ENCODE data around the gene STXBP5. TPM values are rescaled to one million over a fixed set of nuclear protein-coding genes. Genes with fewer than 3 reads are reported as not detected.
A peak's percentile ranks its signal among the peaks of the same experiment; 100 is the strongest.

STXBP5 gene
- total RNA-seq, 1 experiment from 2014 or later: 17.9 TPM

- no peaks in the 10 kb centered on the region for H3K9me3 Mint-ChIP-seq (ENCODE audit: unreplicated experiment)
- Histone ChIP-seq H3K9me3 (no peaks in the 10 kb centered on the region), H3K4me3 (ENCODE audit: low read depth, low read length) (no peak overlapping the region), H3K36me3 (ENCODE audit: control insufficient read depth, insufficient read depth, low read length) (no peaks in the 10 kb centered on the region), H3K27me3 (replicated peaks; ENCODE audit: control insufficient read depth, insufficient read depth, low read length) (no peaks in the 10 kb centered on the region), H3K4me1 (peaks cover 6% of the 10 kb centered on the region)
- H3K27ac Mint-ChIP-seq (ENCODE audit: unreplicated experiment): no peak overlapping the region
- peaks cover 5% of the 10 kb centered on the region for H3K36me3 Mint-ChIP-seq (ENCODE audit: insufficient read depth, unreplicated experiment)
- peaks cover 6% of the 10 kb centered on the region for H3K4me1 Mint-ChIP-seq (ENCODE audit: low read depth, unreplicated experiment)
- no peak for TF ChIP-seq CTCF (IDR thresholded peaks at IDR 0.05; ENCODE audit: insufficient read depth in 1 of 2, low read depth in 1 of 2, low read length in 1 of 2, severe bottlenecking in 1 of 2, unreplicated experiment in 1 of 2)
- intact Hi-C loops (cut with micrococcal nuclease; ENCODE audit: unreplicated experiment): no loop called here
- ChIA-PET POLR2A (no interaction called here), CTCF (interaction anchor here (0.7 kb wide), 1 partner anchor 384 kb away, joined by 3 read pairs; no protein-coding TSS in a partner anchor)
- DNase-seq: peak in 1 of 2 experiments; percentile 4
- no TSS peak for BruUV-seq (replicated peaks)
- H3K4me3 Mint-ChIP-seq (ENCODE audit: unreplicated experiment): no peak overlapping the region
- no peaks in the 10 kb centered on the region for H3K27me3 Mint-ChIP-seq (ENCODE audit: insufficient read depth, unreplicated experiment)
Observed at GRCh38 chr6:147283460-147283859, 79.2 kb downstream of the STXBP5 start.

- no peak for DNase-seq
Observed at GRCh38 chr6:147285087-147285855, 81.1 kb downstream of the STXBP5 start.

GRCh38 chr6:147287869-147288271, 83.7 kb downstream of the STXBP5 start:
- no peak overlapping the region for H3K27ac Mint-ChIP-seq (ENCODE audit: unreplicated experiment)
- POLR2A ChIA-PET: no interaction called here
- H3K36me3 Mint-ChIP-seq (ENCODE audit: insufficient read depth, unreplicated experiment): no peaks in the 10 kb centered on the region
- Histone ChIP-seq H3K4me3 (ENCODE audit: low read depth, low read length) (no peak overlapping the region), H3K27me3 (replicated peaks; ENCODE audit: control insufficient read depth, insufficient read depth, low read length) (no peaks in the 10 kb centered on the region), H3K4me1 (peaks cover 6% of the 10 kb centered on the region), H3K36me3 (ENCODE audit: control insufficient read depth, insufficient read depth, low read length) (no peaks in the 10 kb centered on the region), H3K9me3 (no peaks in the 10 kb centered on the region)
- H3K27me3 Mint-ChIP-seq (ENCODE audit: insufficient read depth, unreplicated experiment): no peaks in the 10 kb centered on the region
- peaks cover 6% of the 10 kb centered on the region for H3K4me1 Mint-ChIP-seq (ENCODE audit: low read depth, unreplicated experiment)
- no TSS peak for BruUV-seq (replicated peaks)
- CTCF ChIA-PET: no interaction called here
- H3K4me3 Mint-ChIP-seq (ENCODE audit: unreplicated experiment): no peak overlapping the region
- TF ChIP-seq CTCF (IDR thresholded peaks at IDR 0.05; ENCODE audit: insufficient read depth in 1 of 2, low read depth in 1 of 2, low read length in 1 of 2, severe bottlenecking in 1 of 2, unreplicated experiment in 1 of 2): no peak
- intact Hi-C loops (cut with micrococcal nuclease; ENCODE audit: unreplicated experiment): no loop called here
- peak in 1 of 2 experiments; percentile 18 for DNase-seq
- H3K9me3 Mint-ChIP-seq (ENCODE audit: unreplicated experiment): no peaks in the 10 kb centered on the region

More at GRCh38 chr6:147285087-147285855, 81.1 kb downstream of the STXBP5 start:
- Mint-ChIP-seq H3K9me3 (ENCODE audit: unreplicated experiment) (no peaks in the 10 kb centered on the region), H3K36me3 (ENCODE audit: insufficient read depth, unreplicated experiment) (no peaks in the 10 kb centered on the region), H3K4me3 (ENCODE audit: unreplicated experiment) (no peak overlapping the region), H3K4me1 (ENCODE audit: low read depth, unreplicated experiment) (peaks cover 6% of the 10 kb centered on the region), H3K27ac (ENCODE audit: unreplicated experiment) (no peak overlapping the region), H3K27me3 (ENCODE audit: insufficient read depth, unreplicated experiment) (no peaks in the 10 kb centered on the region)
- BruUV-seq (replicated peaks): no TSS peak
- Histone ChIP-seq H3K4me1 (peaks cover 6% of the 10 kb centered on the region), H3K36me3 (ENCODE audit: control insufficient read depth, insufficient read depth, low read length) (no peaks in the 10 kb centered on the region), H3K9me3 (no peaks in the 10 kb centered on the region), H3K4me3 (ENCODE audit: low read depth, low read length) (no peak overlapping the region), H3K27me3 (replicated peaks; ENCODE audit: control insufficient read depth, insufficient read depth, low read length) (no peaks in the 10 kb centered on the region)
- CTCF ChIA-PET: no interaction called here
- POLR2A ChIA-PET: no interaction called here
- intact Hi-C loops (cut with micrococcal nuclease; ENCODE audit: unreplicated experiment): loop anchor here (1.0 kb wide), 3 partner anchors 301 to 428 kb away; no protein-coding TSS in a partner anchor
- TF ChIP-seq CTCF (IDR thresholded peaks at IDR 0.05; ENCODE audit: insufficient read depth in 1 of 2, low read depth in 1 of 2, low read length in 1 of 2, severe bottlenecking in 1 of 2, unreplicated experiment in 1 of 2): peak; percentile 24 to 38

All from Caco-2 (cell line).